GM19328 (cell line): ENCODE data around the gene MRGPRF.
"Not testable (repeated sequence)": the region's sequence is repeated elsewhere in the genome, so short reads cannot be mapped to it uniquely, and the experiment has no call there.

ENCODE experiments used
- ATAC-seq: cut with Tn5 transposase; IDR thresholded peaks from one replicate; pipeline ENCODE4 v1.9.1; 2021; ENCODE audit warnings: mild to moderate bottlenecking, moderate library complexity; ENCODE audit not compliant: unreplicated experiment

MRGPRF gene

GRCh38 chr11:68992743-68993255 is 20.2 kb downstream of the MRGPRF start:
- no peak for ATAC-seq

GRCh38 chr11:68990995-68991780 is 21.9 kb downstream of the MRGPRF start:
- no peak for ATAC-seq

- no peak for ATAC-seq
Observed at GRCh38 chr11:68989936-68990606, 23.0 kb downstream of the MRGPRF start.

DNA sequence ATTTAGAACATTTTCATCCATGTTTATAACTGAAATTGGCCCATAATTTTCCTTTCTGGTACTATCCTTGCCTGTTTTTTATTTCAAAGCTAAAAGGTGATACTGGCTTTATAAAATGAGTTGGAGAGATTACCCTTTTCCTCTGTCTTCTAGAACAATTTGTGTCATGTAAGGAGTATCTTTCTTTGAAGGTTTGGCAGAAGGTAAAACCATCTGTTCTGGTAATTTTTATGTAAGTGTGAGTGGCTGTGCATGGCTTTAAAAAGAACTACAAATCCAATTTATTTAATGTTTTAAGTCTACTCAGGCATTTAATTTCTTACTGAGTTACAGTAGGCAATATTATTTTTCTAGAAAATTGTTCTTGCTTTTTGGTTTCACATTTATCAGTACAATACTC is 24.6 kb downstream of the MRGPRF start:
- ATAC-seq: no peak

DNA sequence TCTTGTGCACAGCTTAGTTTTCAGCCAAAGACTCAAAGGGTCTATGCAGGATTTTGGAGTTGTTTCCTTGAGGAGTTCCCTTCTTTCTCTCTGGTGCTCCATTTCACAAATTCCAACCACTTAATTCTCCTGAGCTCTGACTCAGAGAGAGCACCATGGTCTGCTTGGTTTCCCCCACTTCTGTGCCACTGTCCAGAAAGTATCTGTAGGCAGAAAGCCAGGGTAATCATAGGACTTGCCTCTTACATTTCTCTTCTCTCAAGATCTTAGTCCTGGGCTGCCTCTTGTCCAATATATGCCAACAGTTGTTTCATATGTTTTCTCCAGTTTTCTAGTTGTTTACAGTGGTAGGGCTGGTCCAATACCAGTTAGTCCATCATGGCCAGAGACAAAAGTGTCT is 25.8 kb downstream of the MRGPRF start:
- ATAC-seq: no peak

DNA sequence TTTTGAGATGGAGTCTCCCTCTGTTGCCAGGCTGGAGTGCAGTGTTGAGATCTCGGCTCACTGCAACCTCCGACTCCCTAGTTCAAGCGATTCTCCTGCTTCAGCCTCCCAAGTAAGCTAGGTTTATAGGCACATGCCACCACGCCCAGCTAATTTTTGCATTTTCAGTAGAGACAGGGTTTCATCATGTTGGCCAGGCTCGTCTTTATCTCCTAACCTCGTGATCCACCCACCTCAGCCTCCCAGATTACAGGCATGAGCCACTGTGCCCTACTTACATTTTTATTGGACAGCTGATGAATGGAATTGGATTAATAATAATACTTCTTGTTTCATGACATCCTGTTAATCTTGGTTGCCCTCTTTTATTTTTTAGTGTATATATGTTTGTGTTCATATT is 29.2 kb downstream of the MRGPRF start:
- no peak for ATAC-seq

DNA sequence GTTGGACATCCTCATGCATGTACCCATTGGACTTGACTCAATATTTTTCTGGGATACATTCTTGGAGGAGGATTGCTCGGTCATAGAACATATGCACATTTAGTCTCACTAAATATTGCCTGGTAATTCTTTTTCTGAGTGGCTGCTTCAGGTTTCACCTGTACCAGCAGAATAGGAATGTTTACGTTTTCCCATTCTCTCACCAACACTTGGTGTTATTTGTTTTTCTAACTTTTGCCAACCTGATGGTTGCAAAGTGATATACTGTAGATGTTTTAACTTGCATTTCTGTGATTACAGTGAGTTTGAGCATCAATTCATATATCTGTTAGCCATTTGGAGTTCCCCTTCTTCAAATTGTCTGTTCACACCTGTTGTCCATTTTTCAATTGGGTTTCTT is 30.9 kb downstream of the MRGPRF start:
- no peak for ATAC-seq

DNA sequence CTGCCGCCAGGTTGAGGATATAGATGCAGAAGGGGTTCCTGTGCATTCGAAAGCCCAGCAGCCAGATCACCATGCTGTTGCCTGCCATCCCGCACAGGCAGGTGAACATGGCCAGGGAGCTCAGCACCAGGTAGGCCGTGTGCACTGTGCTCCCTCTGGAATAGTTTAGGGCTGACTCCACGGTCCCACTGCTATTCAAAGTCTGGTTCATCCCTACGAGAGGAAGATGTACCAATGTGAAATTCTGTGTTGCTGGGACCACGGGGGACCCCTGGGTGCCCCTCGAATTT is 32.3 kb downstream of the MRGPRF start, which contains the start of gene MRGPRD:
TSS of gene MRGPRD (minus strand) at position 211 of the 290 bp plus-strand sequence. CDS start at position 211, 0 bp downstream.
- ATAC-seq: no peak

- no peak for ATAC-seq
Observed at GRCh38 chr11:68979931-68980775, 32.9 kb downstream of the MRGPRF start.

DNA sequence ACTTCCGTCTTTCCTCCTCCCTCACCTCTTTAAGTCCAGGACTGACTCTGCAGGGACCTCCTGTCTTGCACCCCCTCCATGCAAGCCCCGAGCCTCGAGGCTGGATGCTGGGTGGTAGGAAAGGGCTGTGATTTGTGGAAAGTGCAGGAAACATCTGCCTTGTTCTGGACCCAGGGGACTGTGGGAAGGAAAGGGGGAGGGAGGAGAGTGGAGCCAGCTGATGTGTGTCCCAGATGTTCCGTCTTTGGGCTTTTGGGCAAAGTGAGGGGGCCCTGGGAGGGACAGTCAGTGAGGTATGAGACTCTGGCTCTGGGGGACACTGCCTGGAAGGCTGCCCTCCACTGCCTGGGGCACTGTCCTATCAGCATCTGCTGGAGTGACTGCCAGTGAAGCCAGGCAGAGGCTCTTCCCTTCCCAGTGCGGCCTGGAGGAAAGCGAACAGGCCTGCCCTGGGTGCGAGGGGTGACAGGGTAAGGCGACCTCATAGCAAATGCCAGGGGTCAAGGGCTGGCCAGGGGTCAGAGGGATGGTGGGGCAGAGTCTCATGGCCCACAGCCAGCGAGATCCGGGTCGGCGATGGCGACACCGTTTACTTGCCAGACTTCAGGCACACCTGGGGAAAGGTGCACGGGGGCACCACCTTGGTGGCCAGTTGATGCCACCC is 34.0 kb downstream of the MRGPRF start:
- no peak for ATAC-seq

GRCh38 chr11:68978626-68978930 is 34.5 kb downstream of the MRGPRF start:
- no peak for ATAC-seq

- ATAC-seq: no peak
Observed at GRCh38 chr11:68977781-68978625, 35.0 kb downstream of the MRGPRF start.

DNA sequence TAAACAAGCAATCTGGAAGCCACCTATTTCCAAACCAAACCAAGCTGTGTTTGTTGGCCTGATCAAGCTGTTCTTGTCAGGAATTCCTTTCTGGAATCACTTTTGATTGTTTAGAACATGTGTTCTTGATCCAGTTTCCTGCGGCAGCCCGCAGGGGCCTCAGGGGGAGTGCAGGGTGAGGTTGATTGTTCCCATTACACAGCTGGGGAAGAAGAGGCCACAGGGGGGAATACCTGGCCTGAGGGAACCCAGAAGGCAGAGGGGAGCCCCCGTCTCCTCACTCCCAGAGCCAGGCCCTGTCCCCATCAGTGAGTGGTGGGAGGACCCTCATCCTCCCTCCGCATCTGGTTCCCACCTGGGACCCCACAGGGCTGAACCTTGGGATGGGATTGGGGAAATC is 36.5 kb downstream of the MRGPRF start:
- ATAC-seq: no peak

DNA sequence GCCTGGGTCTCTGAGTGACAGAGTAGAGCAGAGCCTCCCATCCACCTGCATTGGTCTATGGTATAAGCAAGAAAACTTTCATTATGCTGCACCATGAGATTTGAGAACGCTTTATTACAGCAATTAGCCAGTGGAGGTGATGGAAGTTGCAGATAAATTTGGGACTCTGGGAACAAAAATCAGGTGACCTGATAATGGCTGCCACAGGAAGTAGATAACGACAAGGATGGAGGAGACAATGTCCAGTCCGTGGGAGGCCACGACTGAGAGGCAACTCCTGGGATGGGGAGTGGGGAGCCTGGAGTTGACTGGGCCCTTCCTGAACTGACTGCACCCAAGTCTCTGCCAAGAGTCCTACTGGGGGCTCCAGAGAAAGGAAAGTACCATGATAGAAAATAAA is 37.0 kb downstream of the MRGPRF start:
- no peak for ATAC-seq

GRCh38 chr11:68974421-68975194 is 38.4 kb downstream of the MRGPRF start:
- no peak for ATAC-seq

GRCh38 chr11:68973706-68974105 is 39.3 kb downstream of the MRGPRF start:
- not testable (repeated sequence) for ATAC-seq

DNA sequence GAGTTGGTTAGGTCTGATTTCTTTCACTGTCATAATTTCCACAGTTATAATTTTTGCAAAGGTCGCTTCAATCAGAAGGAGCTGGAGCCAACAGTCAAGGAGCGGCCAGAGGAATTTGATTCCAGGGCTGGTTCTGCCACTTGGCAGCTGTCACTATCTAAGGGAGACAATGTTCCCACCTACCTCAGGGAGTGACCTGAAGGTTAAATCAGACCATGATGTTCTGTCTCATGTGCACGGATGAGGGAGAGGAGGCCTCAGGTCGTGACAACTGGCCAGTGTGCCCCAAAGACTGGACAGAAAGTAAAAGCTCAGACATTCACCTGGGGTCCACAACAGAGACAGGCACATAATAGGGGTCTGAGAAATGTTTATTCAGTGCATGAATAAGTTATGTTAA is 39.8 kb downstream of the MRGPRF start:
- no peak for ATAC-seq

- ATAC-seq: no peak
Observed at GRCh38 chr11:68970921-68971636, 42.0 kb downstream of the MRGPRF start.

- no peak for ATAC-seq
Observed at GRCh38 chr11:68969386-68969785, 43.7 kb downstream of the MRGPRF start.
